ENCODE measurements around the gene TMEM135.

GRCh38 chr11:87366346-87366745, 328.6 kb downstream of the TMEM135 start:
- TF ChIP-seq, protein P1, sequence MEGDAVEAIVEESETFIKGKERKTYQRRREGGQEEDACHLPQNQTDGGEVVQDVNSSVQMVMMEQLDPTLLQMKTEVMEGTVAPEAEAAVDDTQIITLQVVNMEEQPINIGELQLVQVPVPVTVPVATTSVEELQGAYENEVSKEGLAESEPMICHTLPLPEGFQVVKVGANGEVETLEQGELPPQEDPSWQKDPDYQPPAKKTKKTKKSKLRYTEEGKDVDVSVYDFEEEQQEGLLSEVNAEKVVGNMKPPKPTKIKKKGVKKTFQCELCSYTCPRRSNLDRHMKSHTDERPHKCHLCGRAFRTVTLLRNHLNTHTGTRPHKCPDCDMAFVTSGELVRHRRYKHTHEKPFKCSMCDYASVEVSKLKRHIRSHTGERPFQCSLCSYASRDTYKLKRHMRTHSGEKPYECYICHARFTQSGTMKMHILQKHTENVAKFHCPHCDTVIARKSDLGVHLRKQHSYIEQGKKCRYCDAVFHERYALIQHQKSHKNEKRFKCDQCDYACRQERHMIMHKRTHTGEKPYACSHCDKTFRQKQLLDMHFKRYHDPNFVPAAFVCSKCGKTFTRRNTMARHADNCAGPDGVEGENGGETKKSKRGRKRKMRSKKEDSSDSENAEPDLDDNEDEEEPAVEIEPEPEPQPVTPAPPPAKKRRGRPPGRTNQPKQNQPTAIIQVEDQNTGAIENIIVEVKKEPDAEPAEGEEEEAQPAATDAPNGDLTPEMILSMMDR (IDR thresholded peaks at IDR 0.05) = no peak
- TF ChIP-seq EZH2 (IDR thresholded peaks at IDR 0.05; ENCODE audit: borderline replicate concordance, insufficient read depth, low read depth, low read length, poor library complexity, severe bottlenecking) = no peak
